Globus pallidus (tissue), 1 donor: Measurements from ENCODE around the gene CDKN1C.
A peak's percentile ranks its signal among the peaks of the same experiment; 100 is the strongest.

Source experiments
- DNase-seq: peaks from one replicate; pipeline ENCODE4 v3.0.0-alpha.2; 2015; ENCODE audit warnings: low spot score

CDKN1C gene

GRCh38 chr11:2890466-2891294 lies 5.1 kb upstream of the CDKN1C start:
- no peak for DNase-seq

DNA sequence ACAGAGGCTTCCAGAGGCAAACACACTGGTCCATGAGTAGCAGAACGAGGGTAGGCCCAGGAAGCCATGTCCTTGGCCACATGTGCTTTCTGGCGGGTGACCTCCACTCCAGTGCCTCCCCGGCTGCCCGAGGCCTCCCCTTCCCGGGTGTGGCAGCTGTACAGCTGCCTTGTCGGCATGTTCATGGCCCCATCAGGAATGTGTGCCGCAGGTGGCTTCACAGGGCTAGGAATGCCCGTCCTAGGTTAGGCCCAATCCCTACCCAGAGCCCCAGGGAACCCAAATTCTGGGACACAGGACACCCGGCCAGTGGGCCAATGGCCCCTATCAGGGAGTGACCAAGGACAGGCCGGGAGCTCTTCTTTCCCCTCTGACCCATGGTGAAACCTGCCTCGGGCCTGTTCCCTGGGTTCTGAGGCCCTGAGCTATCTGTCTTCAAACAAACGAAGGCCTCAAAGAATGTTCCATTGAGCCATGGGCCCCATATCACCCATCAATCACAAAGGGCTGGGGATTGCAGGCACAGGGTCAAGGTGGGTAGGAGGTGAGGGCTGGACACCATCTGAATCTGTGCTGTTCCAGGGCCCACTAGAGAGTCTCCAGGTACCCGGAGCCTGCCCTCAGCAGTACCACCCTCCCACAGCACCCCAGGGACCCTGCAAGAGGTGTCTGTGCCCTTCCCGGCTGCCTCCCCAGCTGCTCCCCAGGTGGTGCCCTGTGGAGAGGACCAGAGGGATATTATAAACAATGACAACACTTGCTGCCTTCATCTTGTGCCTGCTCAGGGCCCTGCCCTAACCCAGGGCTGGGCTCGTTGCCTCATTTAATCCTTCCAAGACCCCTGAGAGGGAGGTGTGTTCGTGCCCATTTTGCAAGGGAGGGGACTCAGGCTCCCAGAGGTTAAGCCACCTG lies 4.0 kb upstream of the CDKN1C start:
- no peak for DNase-seq

DNA sequence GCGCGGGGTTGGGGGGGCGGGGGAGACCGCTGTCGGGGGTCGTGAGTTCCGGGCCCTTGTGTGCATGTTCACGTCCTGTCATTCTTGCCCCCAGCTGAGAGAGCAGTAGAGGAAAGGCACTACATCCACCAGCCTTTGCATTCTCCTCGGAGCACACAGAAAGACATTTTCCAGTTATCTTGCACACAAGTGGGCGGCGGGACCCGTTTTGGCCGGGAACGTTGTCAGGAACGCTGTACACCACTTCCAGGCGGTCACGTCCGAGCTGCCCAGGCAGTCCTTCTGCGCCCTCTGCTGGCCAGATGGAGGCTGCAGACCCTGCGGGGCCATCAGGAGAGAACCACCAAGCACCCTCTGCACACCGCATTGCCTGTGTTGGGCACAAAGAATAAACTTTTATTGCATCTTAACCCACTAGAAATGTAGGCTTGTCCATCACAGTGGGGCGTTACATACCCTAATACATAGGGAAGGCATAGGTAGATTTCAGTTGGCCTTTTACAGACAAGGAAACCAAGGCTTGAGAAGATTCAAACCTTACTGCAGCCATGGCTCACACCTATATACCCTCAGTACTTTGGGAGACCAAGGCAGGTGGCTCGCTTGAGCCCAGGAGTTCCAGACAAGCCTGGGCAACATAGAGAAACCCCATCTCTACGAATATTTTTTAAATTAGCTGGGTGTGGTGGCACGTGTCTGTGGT lies 2.8 kb upstream of the CDKN1C start:
- DNase-seq = peak; percentile 80

DNA sequence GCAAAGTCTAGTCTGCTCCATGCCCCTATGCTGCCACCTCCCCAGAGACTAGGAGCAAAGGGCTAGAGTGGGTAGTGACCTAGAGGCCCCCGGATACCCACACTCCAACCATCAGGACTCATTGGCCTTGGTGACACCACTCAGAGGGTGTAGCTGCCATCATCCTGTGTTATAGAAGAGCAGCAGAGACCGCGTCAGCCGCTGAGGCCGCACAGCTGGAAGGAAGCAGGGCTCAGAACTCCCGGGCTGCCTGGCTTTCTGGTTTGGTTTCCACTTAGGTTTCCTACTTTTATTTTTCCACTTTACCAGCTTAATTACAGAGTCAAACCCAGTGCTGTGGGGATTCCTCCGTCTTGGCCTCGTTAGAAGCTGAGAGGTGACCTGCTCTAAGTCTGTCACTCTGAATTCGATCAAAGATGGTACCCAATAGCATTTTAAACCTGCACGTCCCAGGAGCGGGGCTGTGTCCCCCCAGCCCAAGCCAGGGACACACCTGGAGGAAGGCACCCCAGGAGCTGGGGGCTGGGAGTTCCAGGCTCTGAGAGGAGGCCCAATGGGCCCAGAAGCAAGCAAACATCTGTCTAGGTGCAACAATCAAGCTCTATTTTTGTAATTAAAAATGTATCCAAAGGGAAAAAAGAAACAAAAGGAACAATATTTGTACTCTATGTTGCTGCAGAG lies 2.1 kb upstream of the CDKN1C start:
- DNase-seq = no peak

DNA sequence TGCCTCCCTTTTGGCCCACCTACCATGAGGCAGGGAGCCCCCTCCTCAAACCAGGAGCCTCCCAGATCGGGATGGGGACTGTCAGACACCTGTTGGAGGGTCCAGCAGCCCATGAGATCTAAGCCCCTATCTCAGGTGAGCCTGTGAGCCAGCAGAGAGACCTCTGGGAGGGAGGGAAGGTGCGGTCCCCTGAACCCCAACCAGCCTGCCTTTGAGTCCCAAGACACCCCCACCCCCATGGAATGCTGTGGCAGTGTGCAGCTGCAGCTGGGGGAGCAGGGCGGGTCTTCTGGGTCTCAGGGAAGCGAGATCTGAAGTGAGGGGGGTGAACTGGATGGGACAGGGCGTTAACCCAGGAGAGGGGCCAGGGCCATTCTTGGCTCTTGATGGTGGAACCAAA lies 1.4 kb upstream of the CDKN1C start:
- DNase-seq = no peak

- DNase-seq = no peak
Measured at GRCh38 chr11:2886191-2886894, 768 bp upstream of the CDKN1C start.

DNA sequence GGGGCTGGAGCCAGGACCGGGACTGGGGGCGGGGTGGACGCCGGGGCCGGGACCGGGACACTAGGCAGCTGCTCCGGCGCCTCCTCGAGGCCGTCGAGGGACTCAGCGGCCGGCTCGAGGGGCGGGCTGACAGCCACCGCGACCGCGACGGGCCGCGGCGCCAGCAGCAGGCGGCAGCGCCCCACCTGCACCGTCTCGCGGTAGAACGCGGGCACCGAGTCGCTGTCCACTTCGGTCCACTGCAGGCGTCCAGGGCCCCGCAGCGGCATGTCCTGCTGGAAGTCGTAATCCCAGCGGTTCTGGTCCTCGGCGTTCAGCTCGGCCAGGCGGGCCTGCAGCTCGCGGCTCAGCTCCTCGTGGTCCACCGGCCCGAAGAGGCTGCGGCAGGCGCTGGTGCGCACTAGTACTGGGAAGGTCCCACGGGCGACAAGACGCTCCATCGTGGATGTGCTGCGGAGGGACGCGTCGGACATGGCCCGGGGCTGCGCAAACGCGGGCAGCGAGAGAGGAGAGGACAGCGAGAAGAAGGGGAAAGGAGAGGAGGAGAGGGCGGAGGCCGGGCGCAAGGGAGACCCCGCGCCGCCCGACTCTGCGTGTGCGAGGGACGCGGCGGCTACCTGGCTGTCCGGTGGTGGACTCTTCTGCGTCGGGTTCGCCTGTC lies 428 bp downstream of the CDKN1C start:
- peak; percentile 77 for DNase-seq

DNA sequence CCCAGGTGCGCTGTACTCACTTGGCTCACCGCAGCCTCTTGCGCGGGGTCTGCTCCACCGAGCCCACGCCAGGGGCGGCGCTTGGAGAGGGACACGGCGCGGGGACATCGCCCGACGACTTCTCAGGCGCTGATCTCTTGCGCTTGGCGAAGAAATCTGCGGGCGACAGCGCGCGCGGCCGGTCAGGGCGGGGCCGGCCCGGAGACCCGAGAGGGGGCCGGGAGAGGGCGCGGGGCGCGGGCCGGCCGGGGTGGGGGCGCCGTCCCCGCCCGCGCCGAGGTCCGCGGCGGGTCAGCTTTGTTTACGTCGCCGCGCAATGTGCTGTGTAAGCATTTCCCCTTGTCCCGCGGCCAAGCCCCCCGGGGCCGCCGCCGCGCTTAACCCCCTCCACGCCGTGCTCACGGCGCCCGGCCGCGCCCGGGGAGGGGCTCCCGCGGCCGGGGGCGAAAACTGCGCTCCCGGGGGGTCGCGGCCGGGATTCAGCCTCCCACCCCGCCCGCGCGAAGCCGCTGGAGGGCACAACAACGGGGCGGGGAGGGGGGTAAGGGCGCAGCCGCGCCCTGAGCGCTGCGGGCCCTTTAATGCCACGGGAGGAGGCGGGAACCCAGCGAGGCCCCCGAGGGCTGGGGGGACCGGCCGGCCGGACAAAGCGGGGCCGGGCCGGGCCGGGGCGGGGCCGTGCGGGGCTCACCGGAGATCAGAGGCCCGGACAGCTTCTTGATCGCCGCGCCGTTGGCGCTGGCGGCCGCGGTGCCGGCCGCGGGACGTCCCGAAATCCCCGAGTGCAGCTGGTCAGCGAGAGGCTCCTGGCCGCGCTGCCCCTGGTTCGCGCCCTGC lies 1.4 kb downstream of the CDKN1C start:
- DNase-seq = no peak

GRCh38 chr11:2883640-2883978 lies 2.0 kb downstream of the CDKN1C start:
- DNase-seq = no peak

DNA sequence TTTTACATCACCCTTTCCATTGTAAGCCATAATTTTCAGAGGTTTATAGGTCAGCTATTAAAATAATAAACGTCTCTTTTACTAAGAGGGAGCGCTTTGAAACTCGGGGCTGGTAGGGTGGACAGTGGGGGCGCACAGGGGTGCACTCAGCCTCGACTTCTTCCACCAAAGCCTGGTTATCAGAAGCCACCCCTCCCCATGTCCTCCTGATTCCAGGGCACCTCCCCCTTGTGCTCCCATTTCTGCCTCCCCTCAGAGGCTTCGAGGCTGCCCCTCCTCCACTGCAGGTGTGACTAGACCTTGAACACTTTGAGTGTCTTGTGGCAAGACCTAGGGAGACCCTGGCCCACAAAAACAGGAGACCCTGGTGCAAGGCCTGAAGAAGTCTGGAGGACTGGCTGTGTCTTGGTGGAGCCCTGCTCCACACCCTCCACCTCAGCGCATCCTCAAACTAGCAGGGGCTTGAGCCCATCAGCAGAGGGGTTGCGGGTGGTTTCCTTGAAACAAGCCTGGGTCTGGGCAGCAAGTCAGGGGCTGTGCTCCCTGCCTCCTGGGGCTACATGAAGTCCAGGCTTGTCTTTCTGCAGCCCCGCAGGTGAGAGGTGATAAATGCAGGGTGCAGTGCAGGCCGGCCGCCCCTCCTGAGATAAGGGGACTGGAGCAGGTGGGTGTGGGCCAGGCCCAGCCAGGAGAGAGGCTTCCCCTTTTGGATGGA lies 3.0 kb downstream of the CDKN1C start:
- no peak for DNase-seq

- DNase-seq = no peak
Measured at GRCh38 chr11:2881981-2882375, 3.6 kb downstream of the CDKN1C start.

DNA sequence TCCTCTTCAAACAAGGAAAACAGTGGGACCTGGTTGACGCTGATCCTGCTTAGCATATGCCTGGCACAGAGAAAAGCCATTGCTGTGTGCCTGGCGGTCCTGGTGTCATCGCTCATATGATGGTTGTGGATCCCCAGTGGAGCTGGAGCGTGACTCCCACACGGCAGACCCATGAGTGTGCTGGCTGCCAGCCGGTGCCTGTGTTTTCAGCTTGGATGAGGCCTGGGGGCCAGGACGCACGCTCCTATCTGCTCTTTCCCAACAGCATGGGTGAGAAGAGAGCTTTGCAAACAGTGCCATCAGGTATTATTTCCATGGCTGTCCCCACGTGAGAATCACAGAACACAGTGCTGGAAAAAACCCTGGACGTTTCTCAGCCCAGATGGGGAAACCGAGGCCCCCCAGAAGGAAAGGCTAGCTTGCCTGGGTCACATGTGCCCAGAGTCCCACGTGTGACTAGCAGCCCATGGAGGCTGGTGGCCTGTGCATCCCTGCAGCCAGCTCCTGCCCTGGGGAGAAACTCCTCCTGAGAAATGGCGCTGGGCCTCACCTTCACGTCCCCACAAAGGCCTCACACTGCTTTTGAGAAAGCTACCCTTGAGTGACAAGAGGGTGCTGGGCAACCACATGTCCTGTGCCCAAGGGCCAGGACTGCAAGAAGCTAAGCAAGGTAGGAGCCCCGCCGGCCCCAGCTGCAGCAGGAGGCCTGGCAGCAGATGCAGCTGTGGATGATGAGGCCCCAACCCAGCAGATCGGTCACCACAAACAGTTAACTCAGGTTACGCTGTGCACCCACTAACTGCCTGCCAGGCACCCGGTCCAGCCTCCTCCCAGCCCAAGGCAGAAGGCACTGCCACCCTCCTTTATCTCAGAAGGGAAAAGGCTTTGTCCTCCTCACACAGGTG lies 4.2 kb downstream of the CDKN1C start:
- DNase-seq = no peak

- DNase-seq = no peak
Measured at GRCh38 chr11:2880646-2881045, 4.9 kb downstream of the CDKN1C start.

GRCh38 chr11:2878782-2879181 lies 6.8 kb downstream of the CDKN1C start:
- no peak for DNase-seq

DNA sequence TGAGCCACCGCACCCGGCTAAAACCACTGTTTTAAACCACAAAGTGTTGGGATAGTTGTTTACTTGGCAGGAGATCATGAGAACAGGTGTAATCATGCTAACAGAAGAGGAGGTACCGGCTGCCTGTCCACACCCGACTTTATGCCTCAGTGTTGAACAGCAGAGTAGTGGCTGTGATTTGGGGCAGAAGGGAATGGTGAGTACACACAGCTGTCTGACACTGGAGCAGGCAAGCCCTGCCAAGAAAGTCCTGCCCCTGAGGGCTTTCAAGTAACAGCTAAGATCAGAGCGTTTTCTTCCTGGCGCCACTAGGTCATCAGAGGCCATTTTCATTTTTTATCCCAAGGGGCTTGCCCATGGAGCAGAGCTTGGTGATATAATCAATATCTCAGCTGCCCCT lies 8.1 kb downstream of the CDKN1C start:
- DNase-seq = no peak

- DNase-seq = no peak
Measured at GRCh38 chr11:2874963-2875362, 10.6 kb downstream of the CDKN1C start.

DNA sequence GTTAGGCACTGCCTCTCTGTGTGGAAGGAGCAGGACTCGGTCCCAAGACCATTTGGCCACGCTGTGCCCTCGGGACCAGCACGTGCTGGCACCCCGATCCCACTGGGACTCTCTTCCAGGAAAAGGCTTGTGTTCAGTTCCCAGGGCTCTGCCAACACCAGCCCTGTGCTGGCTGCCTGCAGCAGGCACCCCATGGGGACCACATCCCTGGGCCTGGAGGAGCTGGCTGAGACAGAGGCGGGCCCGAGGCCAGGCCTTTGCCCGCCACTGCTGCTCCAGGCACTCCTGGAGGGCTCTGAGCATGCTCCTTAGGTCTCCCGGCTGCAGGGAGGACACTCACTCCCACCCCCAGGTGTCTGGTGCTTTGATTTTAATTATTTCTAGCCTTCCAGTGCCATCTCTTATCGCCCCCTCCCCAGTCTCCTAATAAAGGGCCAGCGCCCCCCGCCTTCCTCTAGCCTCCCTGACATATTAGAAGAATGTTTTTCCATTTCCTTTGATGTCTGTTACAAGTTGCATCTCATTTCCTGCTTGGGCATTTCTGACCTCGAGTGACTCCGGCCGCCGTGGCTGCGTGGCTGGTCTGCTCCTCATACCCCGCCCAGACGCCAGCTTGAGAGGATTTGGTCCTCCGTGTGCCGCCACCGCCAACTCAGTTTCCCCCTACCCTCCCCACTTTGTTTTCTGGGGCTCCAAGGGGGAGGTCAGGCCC lies 14.4 kb downstream of the CDKN1C start:
- no peak for DNase-seq

DNA sequence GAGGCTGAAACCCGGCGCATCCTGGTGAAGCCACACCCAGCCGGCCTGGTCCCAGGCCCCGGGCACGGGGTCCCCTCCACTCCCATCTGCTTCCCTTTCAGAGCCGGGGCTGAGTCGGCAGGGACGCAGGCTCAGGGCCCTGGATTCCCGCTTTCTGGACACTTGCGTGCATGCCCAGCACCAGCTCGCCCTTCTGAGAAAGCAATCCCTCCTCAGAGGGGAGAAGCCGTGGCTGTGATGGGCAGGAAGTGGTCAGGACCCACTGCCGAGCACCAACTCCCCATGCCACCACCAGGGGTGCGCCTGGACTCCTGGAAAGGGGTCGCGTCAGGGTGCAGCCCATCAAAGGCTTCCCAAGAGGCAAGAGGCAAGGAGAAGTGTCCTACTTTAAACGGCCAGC lies 15.1 kb downstream of the CDKN1C start:
- no peak for DNase-seq
